ENCODE results near the gene RANBP2. TPM values are rescaled to one million over a fixed set of nuclear protein-coding genes. Genes with fewer than 3 reads are reported as not detected.

The RANBP2 gene
- total RNA-seq, 1 experiment from 2014 or later, result 91.4 TPM

DNA sequence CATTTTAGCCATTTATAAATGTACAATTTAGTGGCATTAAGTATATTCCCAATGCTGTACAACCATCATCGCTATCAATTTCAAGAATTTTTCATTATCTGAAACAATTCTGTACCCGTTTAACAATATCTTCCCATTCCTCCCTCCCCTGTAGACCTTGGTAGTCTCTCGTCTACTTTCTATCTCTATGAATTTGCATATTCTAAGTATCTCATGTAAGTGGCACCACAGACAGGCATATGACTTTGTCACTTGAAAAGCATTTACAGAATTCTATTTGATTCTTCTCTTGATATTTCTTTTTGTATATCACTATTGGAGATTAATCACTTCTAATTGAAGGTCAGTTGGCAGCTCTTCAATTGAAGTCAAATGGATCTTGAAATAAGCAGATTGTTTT lies 115.3 kb downstream of the RANBP2 start:
- H3K9me3 ChIP-seq (ENCODE audit: control insufficient read depth, low read depth, low read length), result no peaks in the 10 kb centered on the region
- TF ChIP-seq, protein P1, sequence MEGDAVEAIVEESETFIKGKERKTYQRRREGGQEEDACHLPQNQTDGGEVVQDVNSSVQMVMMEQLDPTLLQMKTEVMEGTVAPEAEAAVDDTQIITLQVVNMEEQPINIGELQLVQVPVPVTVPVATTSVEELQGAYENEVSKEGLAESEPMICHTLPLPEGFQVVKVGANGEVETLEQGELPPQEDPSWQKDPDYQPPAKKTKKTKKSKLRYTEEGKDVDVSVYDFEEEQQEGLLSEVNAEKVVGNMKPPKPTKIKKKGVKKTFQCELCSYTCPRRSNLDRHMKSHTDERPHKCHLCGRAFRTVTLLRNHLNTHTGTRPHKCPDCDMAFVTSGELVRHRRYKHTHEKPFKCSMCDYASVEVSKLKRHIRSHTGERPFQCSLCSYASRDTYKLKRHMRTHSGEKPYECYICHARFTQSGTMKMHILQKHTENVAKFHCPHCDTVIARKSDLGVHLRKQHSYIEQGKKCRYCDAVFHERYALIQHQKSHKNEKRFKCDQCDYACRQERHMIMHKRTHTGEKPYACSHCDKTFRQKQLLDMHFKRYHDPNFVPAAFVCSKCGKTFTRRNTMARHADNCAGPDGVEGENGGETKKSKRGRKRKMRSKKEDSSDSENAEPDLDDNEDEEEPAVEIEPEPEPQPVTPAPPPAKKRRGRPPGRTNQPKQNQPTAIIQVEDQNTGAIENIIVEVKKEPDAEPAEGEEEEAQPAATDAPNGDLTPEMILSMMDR (conservative IDR thresholded peaks at IDR 0.05), result no peak
- H3K14ac ChIP-seq (ENCODE audit: insufficient read depth, low read length), result no peak overlapping the region
- H4K91ac ChIP-seq (ENCODE audit: insufficient read length, low read depth, low read length), result no peak overlapping the region
- no peaks in the 10 kb centered on the region for H3K27me3 ChIP-seq (ENCODE audit: insufficient read depth, low read length)
- H2BK120ac ChIP-seq (ENCODE audit: low read depth, low read length, poor library complexity, severe bottlenecking), result no peak overlapping the region
- no peak overlapping the region for H3K56ac ChIP-seq (ENCODE audit: insufficient read length, low read depth, low read length)
- no peak overlapping the region for H3T11ph ChIP-seq (ENCODE audit: low read length)
- H3K4me3 Mint-ChIP-seq, result no peak overlapping the region
- H4K20me1 ChIP-seq (ENCODE audit: control insufficient read depth, insufficient read depth, insufficient read length), result no peaks in the 10 kb centered on the region
- no peak for DNase-seq
- no peak overlapping the region for H3K4ac ChIP-seq (ENCODE audit: low read depth, low read length)
- no peak overlapping the region for H4K8ac ChIP-seq (replicated peaks; ENCODE audit: insufficient read length, low read depth, low read length)
- no peak overlapping the region for H3K18ac ChIP-seq (ENCODE audit: insufficient read length, low read depth, low read length)
- no peak overlapping the region for H3K27ac ChIP-seq (ENCODE audit: insufficient read length, low read depth, low read length)
- no CpG with 5 or more reads among the region's 3 CpGs for WGBS (ENCODE audit: extremely low coverage, insufficient read length, low lambda C conversion rate)
- no peak overlapping the region for H3K27ac Mint-ChIP-seq
- H3K79me1 ChIP-seq (ENCODE audit: insufficient read depth, low read depth, low read length, poor library complexity, severe bottlenecking), result no peaks in the 10 kb centered on the region
- H2BK20ac ChIP-seq (ENCODE audit: low read depth, low read length, poor library complexity, severe bottlenecking), result no peak overlapping the region
- no peak overlapping the region for H3K4me2 ChIP-seq (ENCODE audit: insufficient read depth, insufficient read length, low read length)
- no peak overlapping the region for H3K9ac ChIP-seq (ENCODE audit: extremely low read depth, insufficient read length, low read length)
- H2BK5ac ChIP-seq (ENCODE audit: insufficient read length, low read length), result no peak overlapping the region
- no peaks in the 10 kb centered on the region for H3K4me1 ChIP-seq (ENCODE audit: insufficient read depth, low read length)
- H3K4me1 Mint-ChIP-seq, result peaks cover 10% of the 10 kb centered on the region in 2 experiments; a peak in 3 of 4 replicates
- H4K5ac ChIP-seq (ENCODE audit: insufficient read length, low read depth, low read length), result no peak overlapping the region
- H3K9me3 Mint-ChIP-seq, result peaks cover 14 to 19% of the 10 kb centered on the region in 2 experiments; a peak in 4 of 5 replicates
- no peak overlapping the region for H2AFZ ChIP-seq (ENCODE audit: low read length)
- no peaks in the 10 kb centered on the region for H3K23me2 ChIP-seq (ENCODE audit: insufficient read length, low read depth, low read length, poor library complexity, severe bottlenecking)
- no peak overlapping the region for H2AK5ac ChIP-seq (ENCODE audit: insufficient read length, low read length)
- no peaks in the 10 kb centered on the region for H3K27me3 Mint-ChIP-seq (ENCODE audit: low read depth)
- no peaks in the 10 kb centered on the region for H3K79me2 ChIP-seq (ENCODE audit: insufficient read depth, low read length)
- no peak overlapping the region for H2BK15ac ChIP-seq (ENCODE audit: low read depth, low read length)
- H3K36me3 Mint-ChIP-seq (ENCODE audit: insufficient read depth in 1 of 3, low read depth in 3 of 3), result peaks cover 33 to 48% (median 38%) of the 10 kb centered on the region in 3 experiments
- no peak overlapping the region for H2BK12ac ChIP-seq (ENCODE audit: insufficient read length, low read depth, low read length)
- no peak overlapping the region for H3K23ac ChIP-seq (ENCODE audit: insufficient read length, low read depth, low read length)

Data from H9 (cell line).